Thyroid gland (tissue), 4 donors: ENCODE data around the gene MRPL37. TPM values are rescaled to one million over a fixed set of nuclear protein-coding genes. Genes with fewer than 3 reads are reported as not detected.

Source experiments
- DNase-seq, 2 donors: peaks; one replicate each; pipeline ENCODE4 v3.0.0-alpha.2; 2019
- H3K27ac ChIP-seq, 3 donors: fragments of 200-600 bp; sonication (generic); 1 replicate in 2 of 3; 2 replicates in 1 of 3; pipeline ENCODE4 v1.5.1; 2016 to 2019; ENCODE audit warnings: mild to moderate bottlenecking in 1 of 3, moderate library complexity in 1 of 3
- H3K27me3 ChIP-seq: fragments of 200-600 bp; sonication (generic); one replicate; pipeline ENCODE4 v1.5.1; 2019
- H3K36me3 ChIP-seq, 2 donors: fragments of 200-600 bp; sonication (generic); one replicate each; pipeline ENCODE4 v1.5.1; 2016 to 2019
- H3K4me1 ChIP-seq, 2 donors: fragments of 200-600 bp; sonication (generic); one replicate each; pipeline ENCODE4 v1.5.1; 2017 to 2019
- H3K4me3 ChIP-seq, 3 donors: fragments of 200-600 bp; sonication (generic); replicated peaks in 1 of 3; 1 replicate in 2 of 3; 2 replicates in 1 of 3; pipeline ENCODE4 v1.5.1; 2016; ENCODE audit warnings: mild to moderate bottlenecking in 1 of 3
- H3K9me3 ChIP-seq: fragments of 200-600 bp; sonication (generic); one replicate; pipeline ENCODE4 v1.5.1; 2017
- CTCF ChIP-seq, 6 experiments: fragments of 200-600 bp in 3 of 6; fragments of 450-650 bp in 3 of 6; sonication (generic) in 3 of 6; IDR thresholded peaks; one replicate each; pipeline ENCODE4 v1.5.1; 2016 to 2019; ENCODE audit warnings: antibody characterized with exemption in 6 of 6, mild to moderate bottlenecking in 2 of 6, inconsistent platforms in 1 of 6, moderate library complexity in 1 of 6
- POLR2A ChIP-seq, 2 donors: fragments of 450-650 bp; IDR thresholded peaks; one replicate each; pipeline ENCODE4 v1.6.1; 2017; ENCODE audit warnings: antibody characterized with exemption in 2 of 2, mild to moderate bottlenecking in 2 of 2, moderate library complexity in 1 of 2
- WGBS, 2 donors: methylation state at CpG; one replicate each; pipeline ENCODE4 v1.1.5; 2017; 5-methylcytosine and 5-hydroxymethylcytosine counted together
- intact Hi-C: fragments of 100-400 bp; cut with DNase I; formaldehyde crosslinking; loops from one replicate; pipeline ENCODE4 v1.15.1; 2023
- total RNA-seq, 4 donors: library from RNA; depleted of rRNA; stranded (reverse); fragments of >200 nt; gene quantifications; one replicate each; pipeline ENCODE4 v1.2.3, GENCODE V29; 2016

The MRPL37 gene
- total RNA-seq, 4 donors from 2014 or later: 29.8 to 71.3 (median 48.0) TPM

GRCh38 chr1:54247863-54248515 is 48.0 kb downstream of the MRPL37 start:
- no peak for TF ChIP-seq CTCF (IDR thresholded peaks at IDR 0.05)
- Histone ChIP-seq H3K4me3 (no peak overlapping the region), H3K9me3 (no peaks in the 10 kb centered on the region), H3K27me3 (no peaks in the 10 kb centered on the region), H3K36me3 (no peaks in the 10 kb centered on the region), H3K4me1 (peaks cover 0 to 4% of the 10 kb centered on the region in 2 donors), H3K27ac (no peak overlapping the region)
- DNase-seq: no peak
- intact Hi-C loops: no loop called here
- 90 to 94% methylated on average over 10 to 11 of the region's 11 CpGs for WGBS, 2 donors

GRCh38 chr1:54248966-54249365 is 49.0 kb downstream of the MRPL37 start:
- Histone ChIP-seq H3K27ac (no peak overlapping the region), H3K4me1 (peaks cover 0 to 4% of the 10 kb centered on the region in 2 donors), H3K27me3 (no peaks in the 10 kb centered on the region), H3K36me3 (no peaks in the 10 kb centered on the region), H3K9me3 (no peaks in the 10 kb centered on the region), H3K4me3 (no peak overlapping the region)
- intact Hi-C loops: no loop called here
- WGBS, 2 donors: 84 to 87% methylated on average over 4 of the region's 4 CpGs
- no peak for DNase-seq
- TF ChIP-seq CTCF (IDR thresholded peaks at IDR 0.05) (no peak), POLR2A (IDR thresholded peaks at IDR 0.05) (no peak)

DNA sequence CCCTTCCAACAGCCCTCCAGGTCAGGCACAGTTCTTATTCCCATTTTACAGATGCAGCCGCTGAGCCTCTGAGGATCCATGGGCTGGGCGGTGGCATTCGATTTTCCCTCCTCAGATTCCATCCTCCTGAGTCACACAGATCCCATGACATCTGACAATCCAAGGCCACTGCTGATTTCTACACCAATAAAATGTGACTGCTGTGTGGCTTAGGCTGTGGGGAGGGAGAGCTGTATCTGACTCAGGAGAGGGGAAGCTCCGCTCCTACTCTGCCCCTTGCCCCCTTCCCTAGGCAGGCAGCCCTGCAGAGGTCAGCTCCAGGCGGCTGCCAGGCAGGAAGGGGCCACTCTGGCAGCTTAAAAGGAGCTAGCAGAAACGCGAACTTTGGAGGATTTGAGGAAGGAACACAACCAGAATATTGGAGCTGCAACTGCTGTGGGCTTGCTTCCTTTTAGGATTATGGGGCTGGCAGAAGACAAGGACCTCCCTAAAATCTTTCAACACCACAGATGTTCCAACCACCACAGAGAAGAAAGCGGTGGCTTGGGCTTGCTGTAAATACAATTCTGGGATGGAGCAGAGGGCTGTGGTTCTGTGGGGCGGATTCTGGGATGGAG is 50.0 kb downstream of the MRPL37 start:
- H3K9me3 ChIP-seq: no peaks in the 10 kb centered on the region
- TF ChIP-seq POLR2A (IDR thresholded peaks at IDR 0.05) (no peak), CTCF (IDR thresholded peaks at IDR 0.05) (no peak)
- intact Hi-C loops: no loop called here
- H3K4me1 ChIP-seq: peaks cover 0 to 4% of the 10 kb centered on the region in 2 donors
- H3K36me3 ChIP-seq: no peaks in the 10 kb centered on the region
- H3K27me3 ChIP-seq: no peaks in the 10 kb centered on the region
- H3K27ac ChIP-seq: no peak overlapping the region
- DNase-seq: no peak
- no peak overlapping the region for H3K4me3 ChIP-seq
- WGBS, 2 donors: 71 to 73% methylated on average over 9 of the region's 9 CpGs

DNA sequence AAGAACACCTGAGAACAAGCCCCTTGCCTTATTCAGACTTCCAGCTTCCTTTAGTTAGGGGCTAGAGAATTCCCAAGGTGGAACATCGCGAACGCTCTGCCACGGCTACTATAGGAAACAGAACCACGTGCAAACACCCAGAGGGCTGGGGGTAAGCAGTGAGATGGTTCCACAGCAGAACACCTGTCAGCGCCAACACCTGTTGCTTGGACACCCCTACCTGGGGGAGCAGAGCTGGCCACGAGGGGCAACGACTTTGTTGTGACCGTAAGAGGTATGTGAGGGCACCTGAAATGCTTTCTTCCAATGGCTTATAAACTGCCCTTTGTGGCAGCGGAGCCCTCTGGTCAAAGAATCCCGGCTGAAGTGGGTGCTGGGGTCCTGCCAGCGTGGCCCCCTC is 50.7 kb downstream of the MRPL37 start:
- H3K27ac ChIP-seq: peak overlapping the region in 1 of 3 donors; percentile 5
- no peaks in the 10 kb centered on the region for H3K36me3 ChIP-seq
- H3K9me3 ChIP-seq: no peaks in the 10 kb centered on the region
- 84 to 89% methylated on average over 8 to 12 of the region's 12 CpGs for WGBS, 2 donors
- no peak for TF ChIP-seq CTCF (IDR thresholded peaks at IDR 0.05)
- TF ChIP-seq POLR2A (IDR thresholded peaks at IDR 0.05): no peak
- H3K4me3 ChIP-seq: no peak overlapping the region
- intact Hi-C loops: no loop called here
- H3K4me1 ChIP-seq: peaks cover 0 to 4% of the 10 kb centered on the region in 2 donors
- H3K27me3 ChIP-seq: no peaks in the 10 kb centered on the region
- DNase-seq: no peak

DNA sequence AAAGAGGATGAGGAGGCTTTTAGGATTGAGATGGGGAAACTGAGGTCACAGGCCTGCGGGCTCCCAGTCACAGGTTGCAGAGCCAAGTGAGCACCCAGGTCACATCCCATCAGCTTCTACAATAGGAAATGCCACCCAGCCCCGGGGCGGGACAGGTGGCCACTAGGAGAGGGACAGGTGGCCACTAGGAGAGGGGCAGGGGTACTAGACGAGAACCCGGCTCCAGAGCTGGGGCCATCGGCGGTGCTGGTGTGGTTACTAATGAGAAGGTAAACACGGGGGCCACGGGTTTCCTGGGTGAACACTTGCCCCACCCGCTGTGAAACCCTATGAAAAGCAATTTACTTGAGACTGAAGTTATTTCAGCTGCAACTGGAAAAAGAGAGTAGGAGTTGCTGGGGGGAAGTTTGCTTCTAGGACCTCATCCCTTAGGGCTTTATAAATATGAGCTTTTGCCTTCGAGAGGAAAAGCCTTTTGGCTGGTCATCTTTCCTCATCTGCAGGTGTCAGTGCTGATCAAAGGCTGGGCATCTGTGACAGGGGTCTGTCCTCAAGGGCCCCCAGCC is 52.5 kb downstream of the MRPL37 start:
- WGBS, 2 donors: 83 to 92% methylated on average over 11 of the region's 11 CpGs
- Histone ChIP-seq H3K9me3 (no peaks in the 10 kb centered on the region), H3K27me3 (no peaks in the 10 kb centered on the region), H3K27ac (no peak overlapping the region), H3K4me1 (peaks cover 0 to 4% of the 10 kb centered on the region in 2 donors), H3K4me3 (no peak overlapping the region), H3K36me3 (no peaks in the 10 kb centered on the region)
- no peak for TF ChIP-seq CTCF (IDR thresholded peaks at IDR 0.05)
- DNase-seq: no peak
- intact Hi-C loops: no loop called here
